Activated CD4-positive, alpha-beta memory T cell treated with anti-CD3 and anti-CD28 coated beads for 36 hours (primary cell): Measurements from ENCODE around the gene CNTN5. TPM values are rescaled to one million over a fixed set of nuclear protein-coding genes. Genes with fewer than 3 reads are reported as not detected.

Experiments
- CTCF ChIA-PET: fragments of 350-600 bp; sonication (Branson Sonifier 250); formaldehyde crosslinking; loops from one replicate; lab custom pipeline; 2021; ENCODE audit warnings: antibody characterized with exemption, inconsistent platforms; lab: Charles Lee
- POLR2A ChIA-PET: fragments of 350-600 bp; sonication (Branson Sonifier 250); formaldehyde crosslinking; loops from one replicate; lab custom pipeline; 2021; ENCODE audit warnings: antibody characterized with exemption; lab: Charles Lee
- DNase-seq: peaks from one replicate; pipeline ENCODE4 v3.0.0-alpha.2; 2020
- H3K27ac Mint-ChIP-seq: one replicate; pipeline ENCODE4 v1.8.0; 2021; ENCODE audit warnings: mixed read lengths
- H3K27me3 Mint-ChIP-seq: one replicate; pipeline ENCODE4 v1.8.0; 2021; ENCODE audit warnings: mixed read lengths
- H3K36me3 Mint-ChIP-seq: one replicate; pipeline ENCODE4 v1.8.0; 2021; ENCODE audit warnings: mixed read lengths
- H3K4me1 Mint-ChIP-seq: one replicate; pipeline ENCODE4 v1.8.0; 2021; ENCODE audit warnings: low read depth, mixed read lengths
- H3K4me3 Mint-ChIP-seq: one replicate; pipeline ENCODE4 v1.8.0; 2021; ENCODE audit warnings: mild to moderate bottlenecking, mixed read lengths
- H3K9me3 Mint-ChIP-seq: one replicate; pipeline ENCODE4 v1.8.0; 2021; ENCODE audit warnings: mixed read lengths
- intact Hi-C: fragments of 100-400 bp; cut with micrococcal nuclease; formaldehyde crosslinking; loops from one replicate; pipeline ENCODE4 v1.15.1; 2023
- total RNA-seq, 2 experiments: library from RNA; stranded (reverse); gene quantifications; one replicate each; pipeline ENCODE4 v1.2.3, GENCODE V29; 2021

CNTN5 gene
- total RNA-seq, 2 experiments from 2014 or later: not detected

- ChIA-PET POLR2A (no interaction called here), CTCF (no interaction called here)
- H3K36me3 Mint-ChIP-seq: no peaks in the 10 kb centered on the region
- H3K27me3 Mint-ChIP-seq: no peaks in the 10 kb centered on the region
- H3K4me3 Mint-ChIP-seq: no peak overlapping the region
- H3K27ac Mint-ChIP-seq: no peak overlapping the region
- H3K4me1 Mint-ChIP-seq: no peaks in the 10 kb centered on the region
- no peak for DNase-seq
- intact Hi-C loops: no loop called here
- H3K9me3 Mint-ChIP-seq: peaks cover 20% of the 10 kb centered on the region
These were observed 485.1 kb downstream of the CNTN5 start for GRCh38 chr11:99505831-99506230.

DNA sequence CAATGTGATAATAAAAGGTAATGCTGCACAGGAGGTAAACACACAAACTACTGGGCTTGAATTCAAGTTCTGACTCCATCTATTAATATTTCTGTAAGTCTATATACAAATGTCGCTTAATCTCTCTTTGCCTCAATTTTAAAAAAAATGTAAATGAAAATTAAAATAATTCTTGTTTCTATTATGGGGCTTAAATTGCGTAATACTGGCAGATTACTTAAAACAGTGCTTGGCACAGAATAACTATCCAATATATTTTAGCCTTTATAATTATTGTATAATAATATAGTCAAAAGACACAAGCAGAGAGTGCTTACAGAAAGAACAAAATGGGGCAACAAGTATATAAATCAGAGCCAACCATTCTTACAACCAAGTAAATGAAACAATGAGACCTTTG, 489.1 kb downstream of the CNTN5 start:
- no peak overlapping the region for H3K27ac Mint-ChIP-seq
- intact Hi-C loops: no loop called here
- POLR2A ChIA-PET: no interaction called here
- CTCF ChIA-PET: no interaction called here
- peaks cover 17% of the 10 kb centered on the region for H3K9me3 Mint-ChIP-seq
- no peaks in the 10 kb centered on the region for H3K36me3 Mint-ChIP-seq
- H3K4me1 Mint-ChIP-seq: no peaks in the 10 kb centered on the region
- no peaks in the 10 kb centered on the region for H3K27me3 Mint-ChIP-seq
- no peak overlapping the region for H3K4me3 Mint-ChIP-seq
- no peak for DNase-seq

GRCh38 chr11:99513368-99513767, 492.6 kb downstream of the CNTN5 start:
- ChIA-PET CTCF (interaction anchor here (0.6 kb wide), 1 partner anchor 722 kb away, joined by 3 read pairs; no protein-coding TSS in a partner anchor), POLR2A (no interaction called here)
- H3K4me1 Mint-ChIP-seq: no peaks in the 10 kb centered on the region
- H3K27ac Mint-ChIP-seq: no peak overlapping the region
- intact Hi-C loops: no loop called here
- no peaks in the 10 kb centered on the region for H3K27me3 Mint-ChIP-seq
- no peak overlapping the region for H3K4me3 Mint-ChIP-seq
- peaks cover 19% of the 10 kb centered on the region for H3K9me3 Mint-ChIP-seq
- no peak for DNase-seq
- H3K36me3 Mint-ChIP-seq: no peaks in the 10 kb centered on the region

GRCh38 chr11:99519095-99519494, 498.3 kb downstream of the CNTN5 start:
- CTCF ChIA-PET: no interaction called here
- no peaks in the 10 kb centered on the region for H3K27me3 Mint-ChIP-seq
- POLR2A ChIA-PET: no interaction called here
- no peak overlapping the region for H3K4me3 Mint-ChIP-seq
- no peaks in the 10 kb centered on the region for H3K4me1 Mint-ChIP-seq
- H3K36me3 Mint-ChIP-seq: no peaks in the 10 kb centered on the region
- DNase-seq: no peak
- intact Hi-C loops: no loop called here
- no peak overlapping the region for H3K27ac Mint-ChIP-seq
- peaks cover 18% of the 10 kb centered on the region for H3K9me3 Mint-ChIP-seq

- no peak for DNase-seq
- intact Hi-C loops: no loop called here
- peaks cover 20% of the 10 kb centered on the region for H3K9me3 Mint-ChIP-seq
- no peaks in the 10 kb centered on the region for H3K4me1 Mint-ChIP-seq
- H3K36me3 Mint-ChIP-seq: no peaks in the 10 kb centered on the region
- no peaks in the 10 kb centered on the region for H3K27me3 Mint-ChIP-seq
- H3K27ac Mint-ChIP-seq: no peak overlapping the region
- H3K4me3 Mint-ChIP-seq: no peak overlapping the region
- ChIA-PET CTCF (no interaction called here), POLR2A (no interaction called here)
These were observed 501.9 kb downstream of the CNTN5 start for GRCh38 chr11:99522467-99523173.

- Mint-ChIP-seq H3K4me3 (no peak overlapping the region), H3K4me1 (no peaks in the 10 kb centered on the region), H3K27ac (no peak overlapping the region), H3K9me3 (peaks cover 23% of the 10 kb centered on the region), H3K27me3 (no peaks in the 10 kb centered on the region), H3K36me3 (no peaks in the 10 kb centered on the region)
- intact Hi-C loops: no loop called here
- POLR2A ChIA-PET: no interaction called here
- no peak for DNase-seq
- CTCF ChIA-PET: no interaction called here
These were observed 510.7 kb downstream of the CNTN5 start for GRCh38 chr11:99531468-99531867.

DNA sequence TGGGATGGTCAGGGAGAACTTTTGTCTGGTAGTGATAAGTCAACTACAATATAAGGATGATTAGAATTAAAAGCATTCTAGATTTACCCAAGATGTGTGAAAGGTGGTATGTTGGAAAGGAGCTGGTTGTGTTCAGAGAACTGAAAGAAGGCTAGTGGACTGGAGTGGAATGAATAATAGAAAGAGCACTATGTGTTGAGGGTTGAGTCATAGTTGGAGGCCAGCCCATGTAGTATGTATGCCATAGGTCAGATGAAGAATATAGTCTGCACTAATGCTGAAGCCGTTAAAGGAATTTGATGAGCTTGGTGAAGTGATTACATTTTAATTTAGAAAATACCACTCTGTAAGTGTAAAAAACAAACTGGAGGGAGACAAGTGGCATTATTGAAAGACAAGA, 514.1 kb downstream of the CNTN5 start:
- Mint-ChIP-seq H3K27me3 (no peaks in the 10 kb centered on the region), H3K36me3 (no peaks in the 10 kb centered on the region), H3K9me3 (peaks cover 16% of the 10 kb centered on the region), H3K4me1 (no peaks in the 10 kb centered on the region), H3K4me3 (no peak overlapping the region), H3K27ac (no peak overlapping the region)
- CTCF ChIA-PET: no interaction called here
- DNase-seq: no peak
- POLR2A ChIA-PET: no interaction called here
- intact Hi-C loops: no loop called here

- intact Hi-C loops: no loop called here
- no peaks in the 10 kb centered on the region for H3K36me3 Mint-ChIP-seq
- no peaks in the 10 kb centered on the region for H3K27me3 Mint-ChIP-seq
- H3K4me3 Mint-ChIP-seq: no peak overlapping the region
- peaks cover 16% of the 10 kb centered on the region for H3K9me3 Mint-ChIP-seq
- H3K4me1 Mint-ChIP-seq: no peaks in the 10 kb centered on the region
- no peak overlapping the region for H3K27ac Mint-ChIP-seq
- no peak for DNase-seq
- ChIA-PET POLR2A (no interaction called here), CTCF (no interaction called here)
These were observed 514.7 kb downstream of the CNTN5 start for GRCh38 chr11:99535406-99535805.

- ChIA-PET POLR2A (no interaction called here), CTCF (no interaction called here)
- no peaks in the 10 kb centered on the region for H3K27me3 Mint-ChIP-seq
- intact Hi-C loops: no loop called here
- no peak overlapping the region for H3K4me3 Mint-ChIP-seq
- no peak overlapping the region for H3K27ac Mint-ChIP-seq
- no peak for DNase-seq
- no peaks in the 10 kb centered on the region for H3K4me1 Mint-ChIP-seq
- H3K36me3 Mint-ChIP-seq: no peaks in the 10 kb centered on the region
- H3K9me3 Mint-ChIP-seq: peaks cover 12% of the 10 kb centered on the region
These were observed 515.1 kb downstream of the CNTN5 start for GRCh38 chr11:99535819-99536218.

DNA sequence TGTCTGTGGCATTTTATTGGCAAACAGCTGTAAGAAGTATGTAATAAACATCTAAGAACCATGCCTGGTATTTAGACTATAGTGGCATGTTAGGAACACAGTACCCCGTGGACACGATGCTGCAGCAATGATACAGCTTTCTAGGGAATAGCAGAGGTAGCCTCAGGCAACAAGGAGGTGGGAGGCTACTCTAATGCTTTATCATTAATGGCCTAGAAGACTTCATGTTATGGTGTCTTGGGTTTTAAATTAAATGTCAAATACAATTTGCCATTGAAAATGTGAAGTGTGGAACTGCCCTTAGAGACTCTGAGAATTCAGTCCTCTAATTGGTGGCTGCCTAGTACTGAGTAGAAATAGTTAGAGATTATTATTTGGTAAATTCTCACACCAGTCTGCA, 516.9 kb downstream of the CNTN5 start:
- H3K36me3 Mint-ChIP-seq: no peaks in the 10 kb centered on the region
- ChIA-PET POLR2A (no interaction called here), CTCF (no interaction called here)
- H3K9me3 Mint-ChIP-seq: peaks cover 4% of the 10 kb centered on the region
- H3K4me3 Mint-ChIP-seq: no peak overlapping the region
- intact Hi-C loops: no loop called here
- no peaks in the 10 kb centered on the region for H3K4me1 Mint-ChIP-seq
- no peaks in the 10 kb centered on the region for H3K27me3 Mint-ChIP-seq
- no peak for DNase-seq
- H3K27ac Mint-ChIP-seq: no peak overlapping the region

DNA sequence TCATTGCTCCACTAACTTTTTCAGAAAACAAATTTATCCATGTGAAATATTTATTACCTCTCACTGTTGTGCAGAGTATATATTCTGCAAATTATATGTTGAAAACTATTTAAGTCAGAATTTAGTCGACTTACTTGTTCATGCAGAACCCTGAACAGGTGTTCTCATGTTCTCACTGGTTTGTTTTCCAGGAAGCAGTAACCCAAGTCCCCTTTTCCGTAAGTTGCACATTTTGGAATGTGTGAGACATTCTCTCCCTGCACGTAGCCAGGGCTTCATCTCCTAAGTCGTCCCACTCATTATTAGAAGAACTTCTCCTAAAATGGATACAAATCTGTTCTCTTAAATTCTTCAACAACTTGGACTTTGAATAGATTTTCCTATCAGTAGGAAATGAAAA, 524.9 kb downstream of the CNTN5 start:
- Mint-ChIP-seq H3K27me3 (no peaks in the 10 kb centered on the region), H3K4me1 (no peaks in the 10 kb centered on the region), H3K4me3 (no peak overlapping the region), H3K36me3 (no peaks in the 10 kb centered on the region), H3K9me3 (peaks cover 5% of the 10 kb centered on the region), H3K27ac (no peak overlapping the region)
- CTCF ChIA-PET: no interaction called here
- POLR2A ChIA-PET: no interaction called here
- DNase-seq: no peak
- intact Hi-C loops: no loop called here

DNA sequence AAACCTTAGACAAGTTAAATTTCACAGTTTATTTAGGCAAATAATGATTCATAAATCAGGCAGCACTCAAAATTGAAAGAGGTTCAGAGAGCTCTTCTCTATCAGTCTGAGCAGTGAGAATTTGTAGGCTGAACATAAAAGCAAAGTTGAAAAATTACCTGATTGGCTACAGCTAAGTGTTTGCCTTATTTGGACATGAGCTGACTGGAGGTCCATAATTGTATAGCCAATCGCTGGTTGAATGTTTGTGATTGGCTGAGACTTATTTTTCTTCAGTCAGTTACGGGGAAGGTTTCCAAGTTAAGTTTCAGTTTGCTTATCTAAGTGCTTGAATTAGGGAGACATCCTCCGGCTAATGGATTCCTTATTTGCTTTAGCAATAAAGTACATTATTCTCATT, 527.5 kb downstream of the CNTN5 start:
- H3K27me3 Mint-ChIP-seq: no peaks in the 10 kb centered on the region
- no peaks in the 10 kb centered on the region for H3K36me3 Mint-ChIP-seq
- intact Hi-C loops: no loop called here

GRCh38 chr11:99554232-99554903, 533.6 kb downstream of the CNTN5 start:
- intact Hi-C loops: no loop called here

More for the DNA sequence above, 527.5 kb downstream of the CNTN5 start:
- Mint-ChIP-seq H3K27ac (no peak overlapping the region), H3K4me3 (no peak overlapping the region), H3K9me3 (peaks cover 5% of the 10 kb centered on the region), H3K4me1 (no peaks in the 10 kb centered on the region)
- ChIA-PET CTCF (no interaction called here), POLR2A (no interaction called here)
- no peak for DNase-seq

More at GRCh38 chr11:99554232-99554903, 533.6 kb downstream of the CNTN5 start:
- H3K9me3 Mint-ChIP-seq: peaks cover 6% of the 10 kb centered on the region
- no peak overlapping the region for H3K27ac Mint-ChIP-seq
- DNase-seq: no peak
- no peaks in the 10 kb centered on the region for H3K4me1 Mint-ChIP-seq
- no peaks in the 10 kb centered on the region for H3K36me3 Mint-ChIP-seq
- POLR2A ChIA-PET: no interaction called here
- CTCF ChIA-PET: no interaction called here
- H3K4me3 Mint-ChIP-seq: no peak overlapping the region
- H3K27me3 Mint-ChIP-seq: no peaks in the 10 kb centered on the region
